ENCODE data around the gene ARHGEF10L.

Gene ARHGEF10L

GRCh38 chr1:17632106-17632505, 92.6 kb downstream of the ARHGEF10L start:
- DNase-seq (ENCODE audit: low read depth in 2 of 3, low spot score in 2 of 3) = no peak

GRCh38 chr1:17632541-17633184, 93.2 kb downstream of the ARHGEF10L start:
- no peak for DNase-seq (ENCODE audit: low read depth in 2 of 3, low spot score in 2 of 3)

GRCh38 chr1:17633654-17634053, 94.2 kb downstream of the ARHGEF10L start:
- no peak for DNase-seq (ENCODE audit: low read depth in 2 of 3, low spot score in 2 of 3)

DNA sequence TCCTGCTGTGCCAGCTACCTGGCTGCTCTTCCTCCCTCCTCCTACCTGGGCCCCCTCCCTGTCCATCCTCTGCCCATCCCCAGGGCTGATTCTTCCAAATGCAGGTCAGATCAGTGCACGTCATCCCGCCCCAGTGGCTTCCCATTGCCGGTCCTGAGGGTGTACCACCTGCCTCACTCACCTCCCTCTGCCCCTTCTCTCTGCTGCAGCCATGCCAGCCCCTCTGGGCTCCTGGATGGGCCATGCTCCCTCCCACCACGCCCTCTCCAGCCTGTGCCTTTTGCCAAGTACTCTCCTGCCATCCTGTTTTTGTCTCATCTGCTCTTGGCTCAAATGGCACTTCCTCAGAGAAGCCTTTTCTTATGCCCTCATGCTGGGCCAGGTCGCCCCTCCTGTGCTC, 95.8 kb downstream of the ARHGEF10L start:
- no peak for DNase-seq (ENCODE audit: low read depth in 2 of 3, low spot score in 2 of 3)

GRCh38 chr1:17635811-17636210, 96.3 kb downstream of the ARHGEF10L start:
- no peak for DNase-seq (ENCODE audit: low read depth in 2 of 3, low spot score in 2 of 3)

GRCh38 chr1:17636612-17637011, 97.1 kb downstream of the ARHGEF10L start:
- no peak for DNase-seq (ENCODE audit: low read depth in 2 of 3, low spot score in 2 of 3)

DNA sequence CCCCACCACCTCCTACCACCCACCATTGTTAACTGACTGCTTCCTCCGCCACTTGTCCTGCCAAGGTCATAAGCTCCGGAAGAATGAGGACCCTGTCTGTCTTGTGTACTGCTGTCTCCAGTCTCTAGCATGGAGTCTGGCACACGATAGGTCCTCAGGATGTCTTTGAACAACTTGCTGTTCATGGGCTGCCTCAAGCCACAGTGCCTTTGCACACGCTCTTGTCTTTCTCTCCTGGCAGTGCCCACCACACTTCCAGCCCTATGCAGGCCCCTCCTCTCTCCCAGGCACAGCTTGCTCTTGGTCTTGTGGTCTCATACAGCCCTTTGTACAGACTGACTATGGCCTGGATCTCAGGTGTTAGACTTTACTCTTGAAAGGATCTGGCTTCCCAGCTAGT, 97.6 kb downstream of the ARHGEF10L start:
- DNase-seq (ENCODE audit: low read depth in 2 of 3, low spot score in 2 of 3) = no peak

DNA sequence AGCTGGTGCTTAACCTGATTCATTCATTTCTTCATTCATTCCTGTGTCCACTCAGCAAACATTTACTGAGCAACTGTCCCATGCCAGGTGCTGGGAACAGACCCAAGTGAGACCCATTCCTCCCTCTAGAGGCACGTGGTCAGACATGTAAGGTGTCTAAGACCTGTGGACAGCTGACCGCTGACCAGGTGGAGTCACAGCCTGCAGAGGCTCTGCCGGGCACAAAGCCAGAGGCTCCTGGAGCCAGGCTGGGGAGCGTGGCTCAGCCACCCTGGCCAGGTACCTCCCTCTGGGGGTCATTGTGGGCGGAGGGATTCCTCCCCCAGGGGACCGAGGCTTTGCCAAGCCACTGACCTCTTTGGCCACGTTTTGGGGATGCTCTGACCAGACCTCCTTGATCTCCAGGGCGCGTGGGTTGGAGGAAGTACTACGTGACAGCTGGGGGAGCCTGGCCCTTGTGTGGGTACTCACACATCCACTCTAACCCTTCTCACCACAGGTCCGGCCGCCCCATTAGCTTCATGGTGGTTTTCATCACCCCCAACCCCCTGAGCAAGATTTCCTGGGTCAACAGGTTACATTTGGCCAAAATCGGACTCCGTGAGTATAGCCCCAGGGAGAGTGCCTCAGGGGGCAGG, 100.3 kb downstream of the ARHGEF10L start:
- DNase-seq (ENCODE audit: low read depth in 2 of 3, low spot score in 2 of 3) = no peak

GRCh38 chr1:17640393-17640792, 100.9 kb downstream of the ARHGEF10L start:
- no peak for DNase-seq (ENCODE audit: low read depth in 2 of 3, low spot score in 2 of 3)

DNA sequence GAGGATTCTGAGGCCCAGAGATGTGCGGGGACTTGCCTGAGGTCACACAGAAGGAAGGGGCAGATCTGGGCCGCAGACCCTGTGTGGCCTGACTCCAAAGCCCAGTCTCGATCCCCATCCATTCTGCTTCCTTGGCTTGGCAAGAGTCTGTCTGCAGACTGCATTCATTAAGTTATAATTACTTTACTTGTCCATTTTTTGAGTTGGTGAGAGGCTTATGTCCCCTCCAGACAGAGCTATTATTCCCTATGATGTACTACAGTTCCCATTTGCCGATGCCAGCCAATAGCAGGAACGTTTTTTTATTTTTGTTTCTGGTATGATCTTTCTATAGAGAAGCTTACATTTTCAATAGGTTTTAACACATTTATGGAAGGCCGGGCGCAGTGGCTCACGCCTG, 101.5 kb downstream of the ARHGEF10L start:
- DNase-seq (ENCODE audit: low read depth in 2 of 3, low spot score in 2 of 3) = no peak

DNA sequence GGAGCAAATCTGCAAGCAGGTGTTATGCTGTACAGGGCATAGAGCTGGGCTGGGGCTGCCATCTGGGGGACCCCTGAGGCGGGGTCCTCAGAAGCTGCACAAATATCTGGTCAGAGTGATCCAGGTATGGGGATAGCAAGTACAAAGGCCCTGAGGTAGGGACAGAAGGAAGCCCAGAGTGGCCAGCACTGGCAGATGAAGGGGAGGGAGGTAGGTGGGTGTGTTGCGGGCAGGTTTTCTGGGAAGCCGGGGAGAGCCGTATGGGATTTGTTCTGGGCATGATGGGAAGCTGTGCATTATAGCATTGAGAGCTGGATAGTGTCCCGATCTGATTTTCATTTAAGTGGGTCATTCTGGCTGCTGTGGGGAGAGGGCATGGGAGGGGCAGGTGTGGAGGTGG, 102.7 kb downstream of the ARHGEF10L start:
- DNase-seq (ENCODE audit: low read depth in 2 of 3, low spot score in 2 of 3) = no peak

DNA sequence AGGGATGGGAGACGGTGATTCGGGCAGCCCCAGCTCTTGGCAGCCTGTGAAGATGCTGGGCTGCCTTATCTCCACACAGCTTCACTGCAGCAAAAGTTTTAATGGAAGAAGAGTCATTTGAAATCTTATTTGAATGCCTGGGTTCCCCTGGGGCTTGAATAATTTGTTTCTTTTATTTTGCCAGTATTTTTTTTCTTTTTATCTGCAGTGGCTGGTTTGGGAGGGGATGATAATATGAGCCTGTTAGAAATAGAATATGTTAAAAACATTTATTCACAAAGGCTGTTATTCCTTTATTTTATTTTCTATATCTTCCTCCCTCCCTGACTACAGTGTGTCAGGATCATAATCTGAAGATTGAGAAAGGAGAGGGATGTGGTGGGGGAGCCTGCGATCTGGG, 103.4 kb downstream of the ARHGEF10L start:
- no peak for DNase-seq (ENCODE audit: low read depth in 2 of 3, low spot score in 2 of 3)

GRCh38 chr1:17643861-17644703, 104.6 kb downstream of the ARHGEF10L start:
- no peak for DNase-seq (ENCODE audit: low read depth in 2 of 3, low spot score in 2 of 3)

DNA sequence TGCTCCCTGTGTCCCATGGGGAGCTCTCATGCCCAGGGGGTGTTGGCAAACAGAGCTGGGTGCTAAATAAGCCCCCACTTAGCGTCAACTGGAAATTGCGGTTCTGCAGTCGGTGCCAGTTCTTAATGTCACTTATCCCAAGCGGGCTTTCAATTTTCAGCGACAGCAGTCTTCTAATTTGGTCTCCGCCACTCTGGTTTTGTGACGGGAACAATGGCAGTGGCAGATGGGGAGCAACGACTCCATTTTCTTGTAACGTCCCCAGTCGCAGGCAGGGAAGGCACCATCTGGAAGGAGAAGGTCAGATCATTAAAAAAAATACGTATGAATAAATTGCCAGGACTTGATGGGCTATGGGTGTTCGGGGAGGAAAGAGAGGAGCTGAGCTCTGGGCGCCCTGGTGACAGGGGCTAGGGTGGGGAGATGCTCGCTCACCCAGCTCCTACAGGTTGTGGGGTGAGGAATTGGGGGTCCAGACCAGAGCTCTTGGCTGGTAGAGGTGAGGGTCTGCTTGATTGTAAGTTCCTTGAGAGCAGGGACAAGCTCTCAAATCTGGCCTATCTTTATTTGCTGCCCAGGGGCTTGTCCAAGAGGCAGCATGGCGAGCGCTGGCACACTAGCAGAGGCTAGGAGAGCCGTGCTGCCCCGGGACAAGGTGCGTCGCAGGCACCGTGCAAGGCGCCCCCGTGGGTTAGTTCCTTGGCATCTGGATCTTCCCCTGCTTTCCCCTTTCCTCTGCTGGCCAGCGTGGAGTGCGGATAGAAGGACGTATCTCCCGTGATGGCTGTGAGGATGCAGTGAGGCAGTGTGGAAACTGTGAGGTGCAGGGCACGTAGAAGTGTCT, 105.8 kb downstream of the ARHGEF10L start:
- DNase-seq (ENCODE audit: low read depth in 2 of 3, low spot score in 2 of 3) = no peak

GRCh38 chr1:17646444-17647280, 107.2 kb downstream of the ARHGEF10L start:
- no peak for DNase-seq (ENCODE audit: low read depth in 2 of 3, low spot score in 2 of 3)

- DNase-seq (ENCODE audit: low read depth in 2 of 3, low spot score in 2 of 3) = no peak
These were observed 109.1 kb downstream of the ARHGEF10L start for GRCh38 chr1:17648457-17649145.

GRCh38 chr1:17649371-17650106, 110.0 kb downstream of the ARHGEF10L start:
- DNase-seq (ENCODE audit: low read depth in 2 of 3, low spot score in 2 of 3) = no peak

- no peak for DNase-seq (ENCODE audit: low read depth in 2 of 3, low spot score in 2 of 3)
These were observed 113.8 kb downstream of the ARHGEF10L start for GRCh38 chr1:17653276-17653675.

GRCh38 chr1:17653728-17654351, 114.3 kb downstream of the ARHGEF10L start:
- no peak for DNase-seq (ENCODE audit: low read depth in 2 of 3, low spot score in 2 of 3)
